Right lobe of liver (tissue), 6 donors: Measurements from ENCODE around the gene CFC1. TPM values are rescaled to one million over a fixed set of nuclear protein-coding genes. Genes with fewer than 3 reads are reported as not detected.
"Not testable (repeated sequence)": the region's sequence is repeated elsewhere in the genome, so short reads cannot be mapped to it uniquely, and the experiment has no call there.

Experiments used
- ATAC-seq, 4 donors: fragments of 200-7000 bp; cut with Tn5 transposase; one replicate each; pipeline ENCODE4 v1.9.1; 2020; ENCODE audit warnings: mild to moderate bottlenecking in 4 of 4, moderate library complexity in 4 of 4
- DNase-seq, 3 donors: peaks; one replicate each; pipeline ENCODE4 v3.0.0-alpha.2; 2020
- H3K27ac ChIP-seq, 3 donors: fragments of 200-600 bp; one replicate each; pipeline ENCODE4 v1.8.0; 2022
- H3K27me3 ChIP-seq, 2 donors: fragments of 200-600 bp; one replicate each; pipeline ENCODE4 v1.8.0; 2022
- H3K36me3 ChIP-seq, 4 donors: fragments of 200-600 bp; sonication (generic) in 1 of 4; one replicate each; pipeline versions ENCODE4 v1.5.1 to v1.8.0; 2017 to 2022; ENCODE audit warnings: control low read depth in 1 of 4
- H3K4me1 ChIP-seq, 4 donors: fragments of 200-600 bp; sonication (generic) in 1 of 4; one replicate each; pipeline versions ENCODE4 v1.5.1 to v1.8.0; 2017 to 2022; ENCODE audit warnings: control low read depth in 1 of 4
- H3K4me3 ChIP-seq, 3 donors: fragments of 200-600 bp; one replicate each; pipeline ENCODE4 v1.8.0; 2022
- H3K9me3 ChIP-seq, 4 donors: fragments of 200-600 bp; sonication (generic) in 1 of 4; one replicate each; pipeline versions ENCODE4 v1.5.1 to v1.8.0; 2017 to 2022; ENCODE audit warnings: control low read depth in 1 of 4
- WGBS: methylation state at CpG from one replicate; pipeline ENCODE4 v1.1.6; 2018; ENCODE audit warnings: low coverage, low lambda C conversion rate; ENCODE audit not compliant: insufficient coverage; ENCODE audit errors: missing lambda C conversion rate; 5-methylcytosine and 5-hydroxymethylcytosine counted together
- intact Hi-C, 2 donors: fragments of 100-400 bp; cut with DNase I; formaldehyde crosslinking; loops; one replicate each; pipeline versions ENCODE4 v1.11.2 to v1.14.1; 2022
- total RNA-seq, 6 experiments: library from RNA; depleted of rRNA in 2 of 6; stranded (reverse); fragments of >200 nt in 2 of 6; fragmentation: NEBNext Ultra II Directional in 3 of 6; extraction: Animal tissue kit (Norgen Biotek cat#: 25700) in 3 of 6; gene quantifications; one replicate each; pipeline versions ENCODE4 v1.1.0 to v1.2.4, GENCODE V29; 2016 to 2023
- donor health status: DM: no; HTN: yes; CAD: no.
- donor health status: DM: no; HTN: no; CAD: no.
- donor health status: DM: no; HTN: no; CAD: no.
- donor health status: DM: no; HTN: yes; CAD: no.
- donor health status: DM: no; HTN: yes; CAD: no.

The CFC1 gene
- total RNA-seq, 6 experiments from 2014 or later, result not detected

DNA sequence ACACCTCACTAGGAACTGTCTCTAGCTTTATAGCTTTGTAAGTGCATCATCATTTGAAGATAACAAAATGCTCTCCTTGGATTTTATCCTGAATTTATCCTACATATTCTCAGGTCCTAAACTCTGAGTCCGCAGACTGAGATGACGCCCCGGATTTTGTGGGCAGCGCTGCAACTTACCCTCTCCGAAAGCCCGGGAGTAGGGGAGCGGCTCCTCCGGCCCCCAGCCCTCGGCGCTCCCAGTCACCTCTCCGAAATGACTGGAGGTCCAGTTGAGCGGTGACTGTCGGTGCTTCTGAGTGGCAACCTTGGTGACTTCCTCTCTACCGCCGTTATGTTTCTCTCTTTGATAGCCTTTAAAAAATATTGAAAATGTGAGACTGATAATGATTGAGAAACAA is 912 bp downstream of the CFC1 start:
- intact Hi-C loops, H3K9me3 ChIP-seq, H3K4me1 ChIP-seq, H3K36me3 ChIP-seq, H3K4me3 ChIP-seq, DNase-seq, H3K27ac ChIP-seq, ATAC-seq, H3K27me3 ChIP-seq: not testable (repeated sequence)
- WGBS, result 13% methylated on average over 13 of the region's 15 CpGs

DNA sequence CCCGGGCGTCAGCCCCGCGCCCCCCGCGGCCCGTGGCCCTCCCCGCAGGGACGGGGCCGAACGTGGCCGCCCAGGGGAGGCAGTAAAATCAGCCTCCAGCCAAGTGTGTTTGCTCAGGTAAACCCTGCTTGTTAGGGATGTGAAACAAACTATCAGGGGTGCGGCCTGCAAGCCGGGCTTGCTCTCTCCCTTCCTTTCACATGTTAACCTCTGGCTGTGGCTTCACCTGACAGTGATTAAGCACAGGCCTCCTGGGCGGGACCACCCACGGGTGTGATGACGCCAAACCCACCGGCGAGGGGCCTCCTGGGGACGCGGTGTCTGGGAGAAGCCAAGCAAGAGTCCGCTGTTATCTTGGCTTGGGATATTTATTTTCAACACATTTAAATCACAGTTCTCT is 1.4 kb downstream of the CFC1 start:
- H3K4me1 ChIP-seq, H3K9me3 ChIP-seq, H3K4me3 ChIP-seq, ATAC-seq, H3K27me3 ChIP-seq, intact Hi-C loops, H3K27ac ChIP-seq, DNase-seq, H3K36me3 ChIP-seq: not testable (repeated sequence)
- WGBS, result no CpG with 5 or more reads among the region's 22 CpGs

GRCh38 chr2:130596757-130597156 is 2.6 kb downstream of the CFC1 start:
- intact Hi-C loops, H3K36me3 ChIP-seq, H3K4me3 ChIP-seq, H3K4me1 ChIP-seq, H3K27ac ChIP-seq, H3K9me3 ChIP-seq, DNase-seq, H3K27me3 ChIP-seq: not testable (repeated sequence)
- peak in 1 of 4 donors; percentile 16 for ATAC-seq
- no CpG with 5 or more reads among the region's 6 CpGs for WGBS

DNA sequence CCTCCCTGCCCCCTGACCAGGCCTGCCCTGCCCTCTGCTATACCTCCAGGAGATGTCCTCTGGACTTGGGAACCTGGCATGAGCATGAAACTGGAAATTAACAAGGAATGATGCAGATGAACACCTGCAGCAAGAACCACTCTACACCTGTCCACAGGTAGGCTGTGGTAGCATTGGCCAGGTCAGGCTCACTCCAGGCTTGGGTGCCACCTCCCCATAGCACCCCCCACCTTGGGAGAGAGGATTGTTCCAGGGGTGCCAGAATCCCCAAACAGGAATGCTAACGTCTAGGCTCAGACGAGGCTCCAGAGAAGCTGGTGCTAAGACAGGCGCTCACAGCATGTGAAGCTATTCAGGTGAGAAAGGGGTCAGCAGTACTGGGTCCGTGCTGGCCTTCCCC is 5.4 kb downstream of the CFC1 start:
- H3K36me3 ChIP-seq, H3K27me3 ChIP-seq, H3K27ac ChIP-seq, DNase-seq, H3K4me1 ChIP-seq, H3K9me3 ChIP-seq, H3K4me3 ChIP-seq, intact Hi-C loops: not testable (repeated sequence)
- ATAC-seq, result peak in 1 of 4 donors; percentile 37
- no CpG with 5 or more reads among the region's 4 CpGs for WGBS

GRCh38 chr2:130592791-130593414 is 6.5 kb downstream of the CFC1 start:
- intact Hi-C loops, H3K9me3 ChIP-seq, H3K36me3 ChIP-seq, DNase-seq, H3K4me1 ChIP-seq, H3K27me3 ChIP-seq, H3K27ac ChIP-seq, H3K4me3 ChIP-seq: not testable (repeated sequence)
- 34% methylated on average over 6 of the region's 40 CpGs for WGBS
- ATAC-seq, result peak in 2 of 4 donors; percentile 44 to 45

DNA sequence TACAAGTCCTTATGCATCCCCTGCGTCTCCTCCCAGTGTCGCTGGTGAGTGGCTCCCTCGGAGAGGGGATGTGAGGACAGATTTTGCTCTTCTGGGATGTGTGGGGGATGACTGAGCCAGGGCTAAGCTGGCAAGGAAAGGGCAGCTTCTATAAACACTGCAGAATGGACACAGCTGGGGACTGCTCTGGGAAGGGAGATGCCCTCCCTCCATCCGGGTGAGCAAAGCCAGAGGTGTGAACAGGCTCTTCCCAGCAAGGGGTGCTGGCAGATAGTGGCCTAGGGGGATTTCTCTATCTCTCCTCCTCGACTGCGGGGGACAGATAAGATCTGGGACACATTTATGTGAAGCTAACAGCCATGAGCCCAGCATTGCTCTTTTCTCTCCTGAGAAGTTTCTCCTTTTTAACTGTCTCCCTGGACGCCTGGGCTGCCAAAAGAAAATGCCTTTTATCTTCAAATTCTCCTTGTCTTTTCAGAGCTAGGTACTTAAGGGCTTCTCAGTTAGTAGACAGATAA is 8.5 kb downstream of the CFC1 start:
- H3K9me3 ChIP-seq, H3K4me1 ChIP-seq, H3K27ac ChIP-seq, DNase-seq, intact Hi-C loops, H3K4me3 ChIP-seq, H3K36me3 ChIP-seq, H3K27me3 ChIP-seq: not testable (repeated sequence)
- ATAC-seq, result peak in 2 of 4 donors; percentile 32 to 47
- WGBS, result 5% methylated on average over 5 of the region's 7 CpGs

GRCh38 chr2:130590170-130590841 is 9.1 kb downstream of the CFC1 start:
- H3K4me3 ChIP-seq, H3K9me3 ChIP-seq, intact Hi-C loops, ATAC-seq, H3K36me3 ChIP-seq, DNase-seq, H3K4me1 ChIP-seq, H3K27ac ChIP-seq, H3K27me3 ChIP-seq: not testable (repeated sequence)
- WGBS, result 37% methylated on average over 5 of the region's 8 CpGs

DNA sequence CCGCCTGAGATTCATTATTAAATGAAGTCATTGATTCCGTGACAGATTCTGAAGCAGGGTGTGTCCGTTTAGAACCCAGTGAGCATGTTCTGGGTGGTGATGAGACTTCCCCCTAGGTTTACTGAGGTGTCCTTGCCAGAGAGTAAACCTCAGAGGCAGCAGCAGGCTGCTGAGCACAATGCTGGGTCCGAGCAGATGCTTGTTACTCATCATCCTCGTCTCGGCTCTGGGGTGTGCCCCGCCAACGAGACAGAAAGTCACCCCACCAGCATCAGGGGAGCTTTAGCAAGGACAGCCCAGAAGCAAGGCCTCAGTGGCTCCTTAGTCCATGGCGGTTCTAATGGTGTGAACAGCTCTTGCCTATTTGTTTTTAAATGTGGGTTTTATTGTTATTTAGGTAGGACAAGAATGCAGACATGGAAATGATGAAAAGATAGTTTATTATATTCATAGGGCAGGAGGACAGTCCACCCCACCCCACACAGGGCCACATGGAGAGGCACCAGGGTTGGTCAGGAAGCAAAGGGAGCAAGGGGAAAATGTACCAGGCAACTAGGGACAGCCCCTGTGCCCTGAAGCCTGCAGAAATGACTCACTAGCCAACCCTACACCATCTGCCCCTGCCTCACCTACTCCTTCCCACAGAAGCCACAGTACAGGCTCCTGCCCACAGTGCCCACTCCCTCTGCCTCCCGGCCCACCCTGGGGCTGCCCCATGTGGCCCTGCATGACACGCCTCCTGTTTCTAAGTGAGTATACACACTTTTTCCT is 10.5 kb downstream of the CFC1 start:
- intact Hi-C loops, DNase-seq, H3K4me1 ChIP-seq, H3K27ac ChIP-seq, H3K4me3 ChIP-seq, H3K36me3 ChIP-seq, H3K27me3 ChIP-seq, H3K9me3 ChIP-seq: not testable (repeated sequence)
- no CpG with 5 or more reads among the region's 11 CpGs for WGBS
- ATAC-seq, result peak in 1 of 4 donors; percentile 17

DNA sequence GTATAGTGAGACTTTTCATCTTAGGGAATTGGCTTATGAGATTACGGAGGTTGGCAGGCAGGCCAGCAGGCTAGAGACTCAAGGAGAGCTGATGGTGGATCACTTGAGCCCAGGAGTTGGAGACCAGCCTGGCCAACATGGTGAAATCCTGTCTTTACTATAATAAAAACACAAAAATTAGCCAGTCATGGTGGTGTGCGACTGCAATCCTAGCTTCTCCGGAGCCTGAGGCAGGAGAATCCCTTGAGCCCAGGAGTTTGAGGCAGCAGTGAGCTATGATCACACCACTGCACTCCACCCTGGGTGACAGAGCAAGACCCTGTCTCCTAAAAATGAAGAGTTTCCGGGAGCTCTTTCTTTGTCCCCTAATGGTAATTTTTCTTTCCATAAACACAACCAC is 14.6 kb downstream of the CFC1 start:
- H3K27me3 ChIP-seq, H3K4me1 ChIP-seq, DNase-seq, H3K27ac ChIP-seq, H3K9me3 ChIP-seq, intact Hi-C loops, H3K36me3 ChIP-seq, H3K4me3 ChIP-seq, ATAC-seq: not testable (repeated sequence)
- WGBS, result 100% methylated on average over 2 of the region's 4 CpGs

GRCh38 chr2:130583582-130583981 is 15.8 kb downstream of the CFC1 start:
- peak in 1 of 4 donors; percentile 76 for ATAC-seq
- H3K27me3 ChIP-seq, H3K9me3 ChIP-seq, H3K4me1 ChIP-seq, intact Hi-C loops, H3K27ac ChIP-seq, DNase-seq, H3K36me3 ChIP-seq, H3K4me3 ChIP-seq: not testable (repeated sequence)
- WGBS, result 46% methylated on average over 4 of the region's 7 CpGs

- H3K27ac ChIP-seq, H3K4me3 ChIP-seq, ATAC-seq, H3K9me3 ChIP-seq, DNase-seq, H3K4me1 ChIP-seq, intact Hi-C loops, H3K36me3 ChIP-seq, H3K27me3 ChIP-seq: not testable (repeated sequence)
- no CpG with 5 or more reads among the region's 7 CpGs for WGBS
Observed at GRCh38 chr2:130582970-130583369, 16.4 kb downstream of the CFC1 start.
